Choroid plexus epithelial cell (primary cell): Measurements from ENCODE around the gene IKZF5.

Experiments
- DNase-seq: peaks from one replicate; pipeline ENCODE4 v3.0.0-alpha.2; 2010; ENCODE audit warnings: low read depth
- H3K4me3 ChIP-seq: 2 replicates; pipeline ENCODE4 v1.5.1; 2011; ENCODE audit warnings: low read depth, mild to moderate bottlenecking, control low read depth, low read length, moderate library complexity
- TF ChIP-seq, protein P1 (sequence below): conservative IDR thresholded peaks from 2 replicates; pipeline ENCODE4 v1.5.1; 2011; ENCODE audit warnings: low read depth, mild to moderate bottlenecking, control low read depth, inconsistent platforms, low read length, moderate library complexity

The IKZF5 gene

DNA sequence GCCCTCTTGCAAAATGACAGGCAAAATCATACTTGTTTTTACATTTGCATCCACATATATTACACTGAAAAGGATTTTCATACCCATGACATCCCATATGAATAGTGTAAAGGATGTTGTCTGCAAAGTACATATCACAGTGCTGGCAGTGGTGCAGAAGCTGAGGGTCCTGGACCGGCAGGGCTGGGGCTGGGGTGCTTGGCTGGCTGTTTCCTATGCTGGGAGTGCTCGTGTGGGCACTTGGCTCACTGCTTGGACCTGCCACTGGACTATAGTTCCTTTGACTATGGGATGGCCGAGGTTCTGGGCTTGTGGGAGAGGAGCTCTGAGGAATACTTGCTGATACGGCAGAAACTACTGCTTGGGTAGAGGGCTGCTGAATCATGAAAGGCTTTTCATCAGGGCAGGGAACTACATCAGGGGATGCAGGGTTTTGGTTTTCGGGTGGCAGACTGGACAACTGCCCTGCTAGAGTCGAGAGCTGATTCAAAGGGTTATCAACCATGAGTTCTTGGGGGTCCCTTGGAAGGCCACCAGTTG lies 14.7 kb downstream of the IKZF5 start:
- H3K4me3 ChIP-seq, result no peak overlapping the region
- TF ChIP-seq, protein P1, sequence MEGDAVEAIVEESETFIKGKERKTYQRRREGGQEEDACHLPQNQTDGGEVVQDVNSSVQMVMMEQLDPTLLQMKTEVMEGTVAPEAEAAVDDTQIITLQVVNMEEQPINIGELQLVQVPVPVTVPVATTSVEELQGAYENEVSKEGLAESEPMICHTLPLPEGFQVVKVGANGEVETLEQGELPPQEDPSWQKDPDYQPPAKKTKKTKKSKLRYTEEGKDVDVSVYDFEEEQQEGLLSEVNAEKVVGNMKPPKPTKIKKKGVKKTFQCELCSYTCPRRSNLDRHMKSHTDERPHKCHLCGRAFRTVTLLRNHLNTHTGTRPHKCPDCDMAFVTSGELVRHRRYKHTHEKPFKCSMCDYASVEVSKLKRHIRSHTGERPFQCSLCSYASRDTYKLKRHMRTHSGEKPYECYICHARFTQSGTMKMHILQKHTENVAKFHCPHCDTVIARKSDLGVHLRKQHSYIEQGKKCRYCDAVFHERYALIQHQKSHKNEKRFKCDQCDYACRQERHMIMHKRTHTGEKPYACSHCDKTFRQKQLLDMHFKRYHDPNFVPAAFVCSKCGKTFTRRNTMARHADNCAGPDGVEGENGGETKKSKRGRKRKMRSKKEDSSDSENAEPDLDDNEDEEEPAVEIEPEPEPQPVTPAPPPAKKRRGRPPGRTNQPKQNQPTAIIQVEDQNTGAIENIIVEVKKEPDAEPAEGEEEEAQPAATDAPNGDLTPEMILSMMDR, result no peak
- no peak for DNase-seq

DNA sequence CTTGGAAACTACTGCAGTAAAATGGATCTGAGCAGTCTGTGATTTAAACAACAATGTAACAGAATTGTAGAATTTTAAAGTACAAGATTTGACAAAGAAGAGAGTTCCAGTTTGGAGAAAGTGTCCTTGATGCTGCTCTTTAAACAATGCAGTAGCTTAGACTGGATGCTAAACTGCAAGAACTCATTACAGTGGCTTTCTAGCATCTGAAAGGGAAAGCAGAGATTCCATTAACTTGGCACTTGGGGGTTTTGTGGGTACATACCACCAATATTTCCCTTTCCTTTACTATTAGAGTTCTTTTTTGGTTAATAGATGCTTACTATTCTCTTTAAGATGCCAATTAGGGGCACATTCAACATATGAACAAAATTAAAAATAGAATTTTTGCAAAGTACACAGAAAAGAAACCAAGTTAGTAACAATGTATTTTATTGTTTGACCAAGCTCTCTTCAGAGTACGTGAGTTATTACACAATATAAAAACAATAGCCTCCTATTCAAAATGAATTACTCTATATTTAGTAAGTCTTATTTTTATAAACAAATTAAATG lies 16.5 kb downstream of the IKZF5 start:
- no peak for DNase-seq
- TF ChIP-seq, protein P1, result no peak
- H3K4me3 ChIP-seq, result no peak overlapping the region

DNA sequence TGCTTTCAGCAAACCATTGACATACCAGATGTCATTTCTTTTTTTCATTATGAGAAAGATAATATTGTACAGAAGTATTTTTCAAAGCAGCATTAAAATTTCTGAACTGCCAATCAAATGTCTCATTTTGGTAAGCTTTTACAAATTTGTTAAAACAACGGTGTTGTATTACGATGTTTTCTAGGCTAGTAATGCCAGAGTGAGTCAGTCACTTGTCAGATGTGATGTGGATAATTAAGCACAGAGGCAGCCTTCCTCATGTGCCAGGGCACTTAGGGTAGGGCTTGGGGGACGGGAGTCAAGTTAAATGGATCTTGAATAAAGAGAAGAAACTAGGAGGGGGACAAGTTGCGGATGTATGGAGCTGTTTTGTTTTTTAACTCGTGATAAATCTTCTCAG lies 18.3 kb downstream of the IKZF5 start:
- TF ChIP-seq, protein P1, result no peak
- DNase-seq, result no peak
- H3K4me3 ChIP-seq, result no peak overlapping the region

DNA sequence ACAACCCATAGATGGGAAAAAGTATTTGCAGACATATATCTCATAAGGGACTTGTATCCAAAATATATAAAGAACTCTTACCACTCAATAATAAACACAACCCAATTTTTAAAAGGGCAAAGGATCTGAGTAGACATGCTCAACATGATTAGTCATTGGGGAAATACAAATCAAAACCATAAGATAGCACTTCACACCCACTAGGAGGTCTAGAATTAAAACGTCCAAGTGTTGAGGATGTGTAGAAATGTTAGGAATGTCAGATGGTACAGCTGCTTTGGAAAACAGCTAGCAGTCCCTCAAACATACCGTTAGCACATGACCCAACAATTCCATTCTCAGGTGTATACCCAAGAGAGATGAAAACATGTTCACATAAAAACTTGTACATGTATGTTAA lies 20.1 kb downstream of the IKZF5 start:
- TF ChIP-seq, protein P1, result no peak
- H3K4me3 ChIP-seq, result no peak overlapping the region
- peak; percentile 53 for DNase-seq

DNA sequence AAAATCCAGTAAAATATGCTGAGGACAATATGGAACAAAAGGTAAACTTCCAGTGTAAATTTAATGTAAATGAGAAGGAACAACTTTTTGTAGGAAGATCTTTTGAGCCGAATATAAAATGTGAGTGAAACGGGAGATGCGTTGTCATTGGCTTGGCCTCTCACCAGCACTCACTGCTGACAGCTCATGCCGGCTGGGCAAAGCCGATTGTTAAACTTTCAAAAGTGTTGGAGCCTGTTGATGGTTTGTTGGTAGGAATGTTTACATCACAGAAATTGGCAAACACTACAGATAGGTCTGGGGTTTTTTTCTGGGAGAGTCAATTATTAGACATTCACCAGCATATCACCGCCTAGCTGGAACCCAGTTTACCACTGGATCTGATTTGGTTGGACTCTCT lies 22.3 kb downstream of the IKZF5 start:
- TF ChIP-seq, protein P1, result no peak
- H3K4me3 ChIP-seq, result no peak overlapping the region
- no peak for DNase-seq

DNA sequence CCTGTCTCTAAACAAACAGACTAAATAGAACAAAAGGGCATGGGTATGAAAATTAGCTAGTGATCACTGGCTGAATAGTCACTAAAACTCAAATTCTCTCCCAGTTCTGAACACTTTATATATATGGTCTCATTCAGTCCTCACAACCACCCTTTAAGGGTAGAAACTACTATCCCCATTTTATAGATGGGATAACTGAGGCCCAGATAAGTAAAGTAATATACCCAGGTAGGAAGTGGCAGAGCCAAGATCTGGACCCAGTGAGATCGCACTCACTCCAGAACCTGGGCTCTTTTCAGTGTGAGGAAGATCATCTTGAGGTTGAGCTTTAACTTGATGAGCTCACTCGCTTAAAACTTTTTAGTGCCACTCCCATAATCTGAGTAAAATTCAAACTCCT lies 23.9 kb downstream of the IKZF5 start:
- no peak for DNase-seq
- no peak overlapping the region for H3K4me3 ChIP-seq
- TF ChIP-seq, protein P1, result no peak

DNA sequence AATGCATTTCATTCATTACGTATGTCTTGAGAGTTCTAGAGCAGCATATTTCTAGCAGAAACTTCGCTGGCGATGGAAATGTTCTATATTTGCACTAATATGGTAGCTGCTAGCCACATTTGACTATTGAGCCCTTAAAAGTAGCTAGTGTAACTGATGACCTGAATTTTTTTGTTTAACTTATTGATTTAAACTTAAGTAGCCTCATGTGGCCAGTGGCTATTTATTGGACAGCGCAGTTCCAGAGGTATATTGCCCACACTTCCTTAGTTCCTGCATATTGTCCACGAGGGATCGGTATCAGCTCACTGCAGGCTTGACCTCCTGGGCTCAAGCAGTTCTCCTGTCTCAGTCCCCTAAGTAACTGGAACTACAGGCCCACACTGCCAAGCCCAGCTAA lies 24.7 kb downstream of the IKZF5 start:
- no peak overlapping the region for H3K4me3 ChIP-seq
- no peak for DNase-seq
- TF ChIP-seq, protein P1, result no peak
